ENCODE data around the gene SMTNL2.

Gene SMTNL2

GRCh38 chr17:4549781-4550533 lies 34.4 kb upstream of the SMTNL2 start:
- Histone ChIP-seq H4K20me1 (ENCODE audit: insufficient read depth, low read length) (no peaks in the 10 kb centered on the region), H3K79me2 (ENCODE audit: low read length) (peaks cover 40% of the 10 kb centered on the region), H2AFZ (ENCODE audit: low read length) (no peak overlapping the region), H3K27ac (ENCODE audit: low read length) (no peak overlapping the region), H3K36me3 (replicated peaks; ENCODE audit: insufficient read depth, low read length) (peaks cover 6% of the 10 kb centered on the region), H3K27me3 (replicated peaks; ENCODE audit: insufficient read depth, low read length) (no peaks in the 10 kb centered on the region), H3K9ac (ENCODE audit: low read length) (no peak overlapping the region), H3K4me1 (ENCODE audit: low read length) (peaks cover 6% of the 10 kb centered on the region; the same call in 1 of the 2 replicates), H3K4me3 (ENCODE audit: low read length) (no peak overlapping the region), H3F3A (ENCODE audit: insufficient read depth, low read length) (no peaks in the 10 kb centered on the region), H3K4me2 (ENCODE audit: low read depth, low read length) (no peak overlapping the region), H3K9me3 (replicated peaks; ENCODE audit: insufficient read depth, low read length) (no peaks in the 10 kb centered on the region), H3K9me2 (replicated peaks; ENCODE audit: insufficient read depth, low read length) (no peaks in the 10 kb centered on the region)
- TF ChIP-seq CTCF (IDR thresholded peaks at IDR 0.05; ENCODE audit: low read length) (no peak), EZH2 (optimal IDR thresholded peaks at IDR 0.05; ENCODE audit: low read depth, low read length) (no peak)
- DNase-seq = no peak

GRCh38 chr17:4550534-4551039 lies 33.7 kb upstream of the SMTNL2 start:
- H3K4me3 ChIP-seq (ENCODE audit: low read length) = no peak overlapping the region
- H3K27ac ChIP-seq (ENCODE audit: low read length) = no peak overlapping the region
- no peaks in the 10 kb centered on the region for H3K9me3 ChIP-seq (replicated peaks; ENCODE audit: insufficient read depth, low read length)
- no peak overlapping the region for H3K9ac ChIP-seq (ENCODE audit: low read length)
- no peak for DNase-seq
- H3K9me2 ChIP-seq (replicated peaks; ENCODE audit: insufficient read depth, low read length) = no peaks in the 10 kb centered on the region
- H3K79me2 ChIP-seq (ENCODE audit: low read length) = peaks cover 45% of the 10 kb centered on the region
- no peaks in the 10 kb centered on the region for H3K27me3 ChIP-seq (replicated peaks; ENCODE audit: insufficient read depth, low read length)
- H3K4me1 ChIP-seq (ENCODE audit: low read length) = peaks cover 6% of the 10 kb centered on the region
- H3F3A ChIP-seq (ENCODE audit: insufficient read depth, low read length) = peaks cover 2% of the 10 kb centered on the region; the same call in 1 of the 2 replicates
- no peak overlapping the region for H2AFZ ChIP-seq (ENCODE audit: low read length)
- H4K20me1 ChIP-seq (ENCODE audit: insufficient read depth, low read length) = no peaks in the 10 kb centered on the region
- H3K36me3 ChIP-seq (replicated peaks; ENCODE audit: insufficient read depth, low read length) = peaks cover 6% of the 10 kb centered on the region; the same call in 1 of the 2 replicates
- H3K4me2 ChIP-seq (ENCODE audit: low read depth, low read length) = no peak overlapping the region
- TF ChIP-seq EZH2phosphoT487 (IDR thresholded peaks at IDR 0.05; ENCODE audit: low read length) (no peak), EZH2 (optimal IDR thresholded peaks at IDR 0.05; ENCODE audit: low read depth, low read length) (no peak), CTCF (IDR thresholded peaks at IDR 0.05; ENCODE audit: low read length) (no peak)

GRCh38 chr17:4551141-4551540 lies 33.2 kb upstream of the SMTNL2 start:
- Histone ChIP-seq H3K9ac (ENCODE audit: low read length) (no peak overlapping the region), H4K20me1 (ENCODE audit: insufficient read depth, low read length) (no peaks in the 10 kb centered on the region), H3K4me3 (ENCODE audit: low read length) (no peak overlapping the region), H3K79me2 (ENCODE audit: low read length) (peaks cover 47% of the 10 kb centered on the region), H3K27me3 (replicated peaks; ENCODE audit: insufficient read depth, low read length) (no peaks in the 10 kb centered on the region), H3K4me2 (ENCODE audit: low read depth, low read length) (no peak overlapping the region), H3F3A (ENCODE audit: insufficient read depth, low read length) (peaks cover 4% of the 10 kb centered on the region; the same call in 1 of the 2 replicates), H3K36me3 (replicated peaks; ENCODE audit: insufficient read depth, low read length) (peaks cover 6% of the 10 kb centered on the region; the same call in 1 of the 2 replicates), H3K9me3 (replicated peaks; ENCODE audit: insufficient read depth, low read length) (no peaks in the 10 kb centered on the region), H3K9me2 (replicated peaks; ENCODE audit: insufficient read depth, low read length) (no peaks in the 10 kb centered on the region), H3K27ac (ENCODE audit: low read length) (no peak overlapping the region), H3K4me1 (ENCODE audit: low read length) (peaks cover 12% of the 10 kb centered on the region), H2AFZ (ENCODE audit: low read length) (no peak overlapping the region)
- no peak for DNase-seq
- no peak for TF ChIP-seq CTCF (IDR thresholded peaks at IDR 0.05; ENCODE audit: low read length)
- TF ChIP-seq EZH2phosphoT487 (IDR thresholded peaks at IDR 0.05; ENCODE audit: low read length) = no peak
- no peak for TF ChIP-seq EZH2 (optimal IDR thresholded peaks at IDR 0.05; ENCODE audit: low read depth, low read length)

Data from MM.1S (cell line).